ENCODE data around the gene SPSB2.

DNA sequence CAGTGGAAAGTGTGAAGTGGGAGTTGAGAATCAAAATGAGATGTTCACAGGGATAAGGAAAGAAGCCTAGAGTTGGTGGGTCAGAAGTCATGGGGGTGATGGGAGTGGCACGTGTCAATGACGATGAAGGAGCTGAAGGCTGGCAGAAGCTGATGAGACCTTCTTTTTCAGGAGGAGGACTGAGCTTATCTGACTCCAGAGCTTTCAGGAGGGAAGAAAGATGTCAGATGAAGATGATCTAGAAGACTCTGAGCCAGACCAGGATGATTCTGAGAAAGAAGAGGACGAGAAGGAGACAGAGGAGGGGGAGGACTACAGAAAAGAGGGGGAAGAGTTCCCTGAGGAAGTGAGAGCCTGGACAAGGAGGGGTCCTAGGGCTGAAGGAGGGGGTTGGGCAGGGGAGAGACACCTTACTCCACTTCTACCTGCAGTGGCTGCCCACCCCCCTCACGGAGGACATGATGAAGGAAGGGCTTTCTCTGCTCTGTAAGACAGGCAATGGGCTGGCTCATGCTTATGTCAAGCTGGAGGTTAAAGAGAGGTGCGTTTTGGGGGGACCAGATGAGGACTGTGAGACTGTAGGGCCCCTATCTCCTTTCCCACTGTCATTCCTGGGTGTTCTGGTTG lies 32.4 kb upstream of the SPSB2 start:
- TF ChIP-seq, protein P1, sequence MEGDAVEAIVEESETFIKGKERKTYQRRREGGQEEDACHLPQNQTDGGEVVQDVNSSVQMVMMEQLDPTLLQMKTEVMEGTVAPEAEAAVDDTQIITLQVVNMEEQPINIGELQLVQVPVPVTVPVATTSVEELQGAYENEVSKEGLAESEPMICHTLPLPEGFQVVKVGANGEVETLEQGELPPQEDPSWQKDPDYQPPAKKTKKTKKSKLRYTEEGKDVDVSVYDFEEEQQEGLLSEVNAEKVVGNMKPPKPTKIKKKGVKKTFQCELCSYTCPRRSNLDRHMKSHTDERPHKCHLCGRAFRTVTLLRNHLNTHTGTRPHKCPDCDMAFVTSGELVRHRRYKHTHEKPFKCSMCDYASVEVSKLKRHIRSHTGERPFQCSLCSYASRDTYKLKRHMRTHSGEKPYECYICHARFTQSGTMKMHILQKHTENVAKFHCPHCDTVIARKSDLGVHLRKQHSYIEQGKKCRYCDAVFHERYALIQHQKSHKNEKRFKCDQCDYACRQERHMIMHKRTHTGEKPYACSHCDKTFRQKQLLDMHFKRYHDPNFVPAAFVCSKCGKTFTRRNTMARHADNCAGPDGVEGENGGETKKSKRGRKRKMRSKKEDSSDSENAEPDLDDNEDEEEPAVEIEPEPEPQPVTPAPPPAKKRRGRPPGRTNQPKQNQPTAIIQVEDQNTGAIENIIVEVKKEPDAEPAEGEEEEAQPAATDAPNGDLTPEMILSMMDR (IDR thresholded peaks at IDR 0.05; ENCODE audit: low read depth, low read length) = no peak
- no peak for TF ChIP-seq MAX (IDR thresholded peaks at IDR 0.05; ENCODE audit: low read depth, low read length)
- TF ChIP-seq POLR2A (IDR thresholded peaks at IDR 0.05; ENCODE audit: extremely low read depth, insufficient read length) = no peak

Data from NB4 (cell line).